Fibroblast of pulmonary artery (primary cell): ENCODE data around the gene FOXA1.

Source experiments
- DNase-seq: peaks from one replicate; pipeline ENCODE4 v3.0.0-alpha.2; 2010; ENCODE audit warnings: low read depth
- H3K4me3 ChIP-seq: replicated peaks from 2 replicates; pipeline ENCODE4 v1.5.1; 2011; ENCODE audit warnings: low read depth, mild to moderate bottlenecking, control low read depth, low read length, moderate library complexity
- CTCF ChIP-seq: IDR thresholded peaks from 2 replicates; pipeline ENCODE4 v1.5.1; 2011; ENCODE audit warnings: mild to moderate bottlenecking, control low read depth, low read length, inconsistent platforms; ENCODE audit errors: missing control alignments

Gene FOXA1

GRCh38 chr14:37588956-37589714 is 5.9 kb downstream of the FOXA1 start:
- DNase-seq: no peak
- H3K4me3 ChIP-seq: no peak overlapping the region
- no peak for TF ChIP-seq CTCF

- TF ChIP-seq CTCF: no peak
- no peak overlapping the region for H3K4me3 ChIP-seq
- DNase-seq: no peak
These were observed 6.4 kb downstream of the FOXA1 start for GRCh38 chr14:37588667-37588955.

GRCh38 chr14:37587881-37588666 is 7.0 kb downstream of the FOXA1 start:
- no peak overlapping the region for H3K4me3 ChIP-seq
- no peak for DNase-seq
- TF ChIP-seq CTCF: no peak

- TF ChIP-seq CTCF: no peak
- DNase-seq: no peak
- H3K4me3 ChIP-seq: no peak overlapping the region
These were observed 7.8 kb downstream of the FOXA1 start for GRCh38 chr14:37587131-37587803.

- no peak for TF ChIP-seq CTCF
- DNase-seq: no peak
- no peak overlapping the region for H3K4me3 ChIP-seq
These were observed 8.3 kb downstream of the FOXA1 start for GRCh38 chr14:37586797-37587130.

- DNase-seq: no peak
- no peak overlapping the region for H3K4me3 ChIP-seq
- TF ChIP-seq CTCF: no peak
These were observed 8.9 kb downstream of the FOXA1 start for GRCh38 chr14:37585971-37586796.
